Activated T-helper 17 cell treated with anti-CD3 and anti-CD28 coated beads, Interleukin-2, amount 50 U/mL, for 72 hours (primary cell): Measurements from ENCODE around the gene PLCH2. TPM values are rescaled to one million over a fixed set of nuclear protein-coding genes. Genes with fewer than 3 reads are reported as not detected.
"Not testable (repeated sequence)": the region's sequence is repeated elsewhere in the genome, so short reads cannot be mapped to it uniquely, and the experiment has no call there.

Experiments
- ATAC-seq: fragments of 150-1000 bp; cut with Tn5 transposase; replicated peaks from 2 replicates; pipeline ENCODE4 v1.10.0; 2021; ENCODE audit warnings: mild to moderate bottlenecking, moderate library complexity
- H3K27ac Mint-ChIP-seq: one replicate; pipeline ENCODE4 v1.8.0; 2022; ENCODE audit warnings: mixed read lengths
- H3K27me3 Mint-ChIP-seq: one replicate; pipeline ENCODE4 v1.8.0; 2022; ENCODE audit warnings: mixed read lengths
- H3K36me3 Mint-ChIP-seq: one replicate; pipeline ENCODE4 v1.8.0; 2022; ENCODE audit warnings: low read depth, mild to moderate bottlenecking, mixed read lengths
- H3K4me1 Mint-ChIP-seq: one replicate; pipeline ENCODE4 v1.8.0; 2022; ENCODE audit warnings: mixed read lengths
- H3K4me3 Mint-ChIP-seq: one replicate; pipeline ENCODE4 v1.8.0; 2022; ENCODE audit warnings: mild to moderate bottlenecking, mixed read lengths
- H3K9me3 Mint-ChIP-seq: one replicate; pipeline ENCODE4 v1.8.0; 2022; ENCODE audit warnings: mixed read lengths
- total RNA-seq, 2 donors: library from RNA; stranded (reverse); gene quantifications; one replicate each; pipeline ENCODE4 v1.2.3, GENCODE V29; 2022

PLCH2 gene
- total RNA-seq, 2 donors from 2014 or later, result 3.4 to 28.1 TPM

- no peak for ATAC-seq
- H3K9me3 Mint-ChIP-seq, result no peaks in the 10 kb centered on the region
- H3K4me3 Mint-ChIP-seq, result no peak overlapping the region
- H3K27ac Mint-ChIP-seq, result no peak overlapping the region
- H3K27me3 Mint-ChIP-seq, result peaks cover 3% of the 10 kb centered on the region
- no peaks in the 10 kb centered on the region for H3K4me1 Mint-ChIP-seq
- H3K36me3 Mint-ChIP-seq, result no peaks in the 10 kb centered on the region
Measured at GRCh38 chr1:2447276-2448097, 28.6 kb upstream of the PLCH2 start.

DNA sequence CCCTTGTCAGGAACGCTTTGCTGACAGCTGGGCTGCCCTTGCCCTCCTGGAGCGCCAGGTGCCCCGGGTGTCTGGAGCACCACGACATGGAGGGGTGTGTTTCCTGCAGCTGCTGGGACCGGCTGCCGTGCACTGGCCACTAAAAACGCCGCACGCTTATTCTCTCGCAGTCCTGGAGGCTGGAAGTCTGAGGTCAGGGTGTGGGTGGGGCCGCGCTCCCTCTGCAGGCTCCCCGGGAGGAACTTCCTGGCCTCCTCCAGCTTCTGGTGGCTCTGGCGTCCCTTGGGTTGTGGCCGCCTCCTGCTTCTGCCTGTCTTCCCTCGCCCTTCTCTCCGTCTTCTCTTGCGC, 28.0 kb upstream of the PLCH2 start:
- Mint-ChIP-seq H3K27ac (no peak overlapping the region), H3K4me1 (no peaks in the 10 kb centered on the region), H3K9me3 (no peaks in the 10 kb centered on the region), H3K36me3 (no peaks in the 10 kb centered on the region), H3K27me3 (peaks cover 3% of the 10 kb centered on the region), H3K4me3 (no peak overlapping the region)
- no peak for ATAC-seq

DNA sequence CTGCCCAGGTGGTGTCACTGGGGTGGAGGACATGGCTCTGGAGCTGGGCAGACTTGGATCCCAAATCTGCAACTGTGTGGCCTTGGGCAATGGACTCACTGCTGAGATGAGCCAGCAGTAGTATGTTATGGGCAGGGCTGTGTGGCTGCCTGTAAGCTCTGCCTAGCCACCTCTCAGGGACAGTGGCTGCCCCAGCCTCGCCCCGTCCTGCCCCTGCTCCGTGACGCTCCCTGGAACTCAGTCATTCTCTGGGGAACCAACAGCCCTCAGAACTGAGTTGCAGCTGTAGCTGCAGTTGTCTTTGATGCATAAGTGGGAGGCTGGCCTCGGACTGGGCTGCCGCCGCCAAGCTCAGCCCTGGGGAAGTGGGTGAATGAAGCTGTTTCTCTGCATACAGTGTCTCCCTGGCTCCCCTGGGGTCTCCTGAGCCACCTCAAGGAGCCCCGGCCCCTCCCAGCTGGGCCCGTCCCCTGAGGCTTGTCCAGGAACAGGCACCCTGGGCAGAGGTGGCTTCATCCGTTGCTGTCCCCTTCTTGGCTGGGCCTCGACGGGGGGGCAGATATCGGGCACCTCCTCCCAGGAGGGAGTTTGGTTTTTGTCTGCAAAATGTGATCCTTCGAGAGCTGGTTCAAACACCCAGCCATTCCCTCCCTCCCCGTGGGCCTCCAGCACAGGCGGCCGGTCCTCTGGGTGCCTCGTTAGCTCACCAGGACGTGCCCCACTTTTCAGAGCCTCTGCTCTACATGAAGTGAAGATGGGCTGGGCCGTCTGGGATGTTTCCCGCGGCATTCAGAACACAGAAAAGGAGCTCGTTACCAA, 26.2 kb upstream of the PLCH2 start:
- H3K9me3 Mint-ChIP-seq, result no peaks in the 10 kb centered on the region
- no peak for ATAC-seq
- no peaks in the 10 kb centered on the region for H3K36me3 Mint-ChIP-seq
- peaks cover 3% of the 10 kb centered on the region for H3K27me3 Mint-ChIP-seq
- no peak overlapping the region for H3K27ac Mint-ChIP-seq
- no peak overlapping the region for H3K4me3 Mint-ChIP-seq
- H3K4me1 Mint-ChIP-seq, result no peaks in the 10 kb centered on the region

DNA sequence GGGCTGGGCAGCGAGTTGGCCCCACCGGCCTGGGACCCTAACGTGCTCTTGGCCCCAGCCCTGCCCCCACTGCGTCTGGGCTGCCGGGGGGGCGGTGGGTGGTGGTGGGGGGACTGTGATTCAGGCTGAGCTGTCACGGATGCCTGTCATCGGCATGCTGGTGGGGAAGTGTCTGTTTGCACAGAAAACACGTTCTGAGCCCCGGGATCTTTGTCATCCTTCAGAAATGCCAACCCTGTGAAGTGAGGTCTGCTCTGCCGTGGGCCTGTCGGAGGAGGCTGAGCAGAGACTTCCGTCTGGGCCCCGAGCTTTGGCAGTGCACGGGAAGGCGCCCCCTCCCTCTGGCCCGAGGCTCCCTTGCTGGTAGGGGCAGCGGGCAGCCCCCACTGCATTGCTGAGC, 24.3 kb upstream of the PLCH2 start:
- Mint-ChIP-seq H3K27me3 (no peaks in the 10 kb centered on the region), H3K27ac (no peak overlapping the region), H3K4me3 (no peak overlapping the region), H3K9me3 (no peaks in the 10 kb centered on the region), H3K36me3 (no peaks in the 10 kb centered on the region), H3K4me1 (no peaks in the 10 kb centered on the region)
- ATAC-seq, result no peak

GRCh38 chr1:2452201-2452931, 23.7 kb upstream of the PLCH2 start:
- Mint-ChIP-seq H3K9me3 (no peaks in the 10 kb centered on the region), H3K27me3 (no peaks in the 10 kb centered on the region), H3K36me3 (no peaks in the 10 kb centered on the region), H3K4me3 (no peak overlapping the region), H3K27ac (no peak overlapping the region), H3K4me1 (no peaks in the 10 kb centered on the region)
- no peak for ATAC-seq

- no peak overlapping the region for H3K4me3 Mint-ChIP-seq
- no peaks in the 10 kb centered on the region for H3K27me3 Mint-ChIP-seq
- no peak overlapping the region for H3K27ac Mint-ChIP-seq
- no peaks in the 10 kb centered on the region for H3K36me3 Mint-ChIP-seq
- no peak for ATAC-seq
- no peaks in the 10 kb centered on the region for H3K4me1 Mint-ChIP-seq
- no peaks in the 10 kb centered on the region for H3K9me3 Mint-ChIP-seq
Measured at GRCh38 chr1:2452932-2453315, 23.2 kb upstream of the PLCH2 start.

GRCh38 chr1:2454227-2454626, 21.9 kb upstream of the PLCH2 start:
- H3K27me3 Mint-ChIP-seq, result no peaks in the 10 kb centered on the region
- no peaks in the 10 kb centered on the region for H3K4me1 Mint-ChIP-seq
- no peaks in the 10 kb centered on the region for H3K36me3 Mint-ChIP-seq
- no peak overlapping the region for H3K4me3 Mint-ChIP-seq
- H3K27ac Mint-ChIP-seq, result no peak overlapping the region
- ATAC-seq, result no peak
- no peaks in the 10 kb centered on the region for H3K9me3 Mint-ChIP-seq

GRCh38 chr1:2455757-2456156, 20.3 kb upstream of the PLCH2 start:
- Mint-ChIP-seq H3K4me1 (no peaks in the 10 kb centered on the region), H3K9me3 (no peaks in the 10 kb centered on the region), H3K4me3 (no peak overlapping the region), H3K27me3 (no peaks in the 10 kb centered on the region), H3K27ac (no peak overlapping the region), H3K36me3 (no peaks in the 10 kb centered on the region)
- ATAC-seq, result no peak

DNA sequence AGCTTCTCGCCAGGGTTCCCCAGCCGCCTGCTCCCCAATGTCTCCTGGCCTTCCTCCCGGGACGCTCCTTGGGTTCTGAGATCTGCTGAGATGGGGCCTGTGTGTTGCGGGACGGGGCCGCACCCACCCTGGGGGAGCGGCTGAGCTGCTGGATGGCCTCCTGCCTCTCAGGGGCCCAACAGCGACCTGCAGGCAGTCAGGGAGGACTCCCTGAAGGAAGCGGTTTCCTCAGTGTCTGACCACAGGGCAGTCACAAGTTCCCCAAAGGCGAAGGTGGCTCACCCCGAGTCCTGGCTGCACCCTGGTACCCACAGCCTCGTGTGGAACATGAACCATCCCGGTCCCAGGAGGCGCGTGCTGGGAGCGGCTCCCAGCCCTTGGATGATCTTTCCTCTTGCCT, 18.6 kb upstream of the PLCH2 start:
- no peak overlapping the region for H3K27ac Mint-ChIP-seq
- no peak for ATAC-seq
- H3K4me3 Mint-ChIP-seq, result no peak overlapping the region
- no peaks in the 10 kb centered on the region for H3K36me3 Mint-ChIP-seq
- H3K4me1 Mint-ChIP-seq, result no peaks in the 10 kb centered on the region
- H3K9me3 Mint-ChIP-seq, result no peaks in the 10 kb centered on the region
- H3K27me3 Mint-ChIP-seq, result no peaks in the 10 kb centered on the region

- no peaks in the 10 kb centered on the region for H3K9me3 Mint-ChIP-seq
- ATAC-seq, result no peak
- no peaks in the 10 kb centered on the region for H3K36me3 Mint-ChIP-seq
- H3K27ac Mint-ChIP-seq, result no peak overlapping the region
- no peak overlapping the region for H3K4me3 Mint-ChIP-seq
- H3K27me3 Mint-ChIP-seq, result no peaks in the 10 kb centered on the region
- H3K4me1 Mint-ChIP-seq, result no peaks in the 10 kb centered on the region
Measured at GRCh38 chr1:2458687-2459086, 17.4 kb upstream of the PLCH2 start.

- H3K4me3 Mint-ChIP-seq, H3K27me3 Mint-ChIP-seq, H3K4me1 Mint-ChIP-seq, H3K27ac Mint-ChIP-seq, H3K9me3 Mint-ChIP-seq, H3K36me3 Mint-ChIP-seq, ATAC-seq: not testable (repeated sequence)
Measured at GRCh38 chr1:2459102-2459753, 16.9 kb upstream of the PLCH2 start.

DNA sequence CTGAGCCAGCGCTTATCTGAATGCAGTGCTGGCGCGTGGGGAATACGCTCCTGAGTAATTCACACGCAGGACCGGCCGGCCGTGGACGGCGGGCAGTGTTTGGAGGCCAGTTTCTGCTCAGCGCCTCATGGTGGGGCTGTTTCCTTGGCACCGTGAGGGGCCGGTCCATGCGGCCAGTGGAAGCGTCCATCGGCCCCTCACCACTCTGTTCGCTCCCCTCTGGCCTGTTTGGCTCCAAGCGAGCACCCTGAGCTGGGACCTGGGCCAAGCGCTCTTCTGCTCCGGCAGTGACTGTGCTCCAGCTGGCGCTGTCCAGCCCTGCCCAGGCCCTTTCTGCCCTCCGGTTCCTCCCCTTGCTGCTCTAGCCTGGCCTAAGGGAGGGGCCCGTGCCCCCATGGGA, 16.3 kb upstream of the PLCH2 start:
- no peak for ATAC-seq
- H3K27me3 Mint-ChIP-seq, result no peaks in the 10 kb centered on the region
- no peak overlapping the region for H3K27ac Mint-ChIP-seq
- H3K4me3 Mint-ChIP-seq, result no peak overlapping the region
- no peaks in the 10 kb centered on the region for H3K4me1 Mint-ChIP-seq
- H3K9me3 Mint-ChIP-seq, result no peaks in the 10 kb centered on the region
- H3K36me3 Mint-ChIP-seq, result no peaks in the 10 kb centered on the region

DNA sequence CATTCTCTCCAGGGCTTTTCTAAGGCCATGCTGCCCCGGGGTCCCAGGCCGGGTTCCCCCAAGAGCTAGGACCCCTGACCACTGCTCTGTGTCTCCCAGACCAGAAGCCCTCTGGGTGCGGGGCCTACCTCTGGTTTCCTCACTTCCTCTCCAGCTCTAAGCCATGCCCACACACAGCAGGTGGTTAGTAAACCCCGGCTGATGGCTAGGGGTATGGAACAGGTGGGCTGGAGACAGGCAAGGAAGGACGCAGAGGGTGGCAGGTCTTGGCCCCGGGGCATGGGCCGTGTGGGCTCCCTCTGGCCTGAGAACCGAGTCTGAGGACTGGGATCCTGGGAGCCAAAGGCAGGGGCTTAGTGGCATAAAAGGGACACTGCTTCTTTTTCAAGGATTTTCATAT, 15.9 kb upstream of the PLCH2 start:
- Mint-ChIP-seq H3K27me3 (no peaks in the 10 kb centered on the region), H3K4me3 (no peak overlapping the region), H3K4me1 (no peaks in the 10 kb centered on the region), H3K27ac (no peak overlapping the region), H3K36me3 (no peaks in the 10 kb centered on the region), H3K9me3 (no peaks in the 10 kb centered on the region)
- no peak for ATAC-seq

DNA sequence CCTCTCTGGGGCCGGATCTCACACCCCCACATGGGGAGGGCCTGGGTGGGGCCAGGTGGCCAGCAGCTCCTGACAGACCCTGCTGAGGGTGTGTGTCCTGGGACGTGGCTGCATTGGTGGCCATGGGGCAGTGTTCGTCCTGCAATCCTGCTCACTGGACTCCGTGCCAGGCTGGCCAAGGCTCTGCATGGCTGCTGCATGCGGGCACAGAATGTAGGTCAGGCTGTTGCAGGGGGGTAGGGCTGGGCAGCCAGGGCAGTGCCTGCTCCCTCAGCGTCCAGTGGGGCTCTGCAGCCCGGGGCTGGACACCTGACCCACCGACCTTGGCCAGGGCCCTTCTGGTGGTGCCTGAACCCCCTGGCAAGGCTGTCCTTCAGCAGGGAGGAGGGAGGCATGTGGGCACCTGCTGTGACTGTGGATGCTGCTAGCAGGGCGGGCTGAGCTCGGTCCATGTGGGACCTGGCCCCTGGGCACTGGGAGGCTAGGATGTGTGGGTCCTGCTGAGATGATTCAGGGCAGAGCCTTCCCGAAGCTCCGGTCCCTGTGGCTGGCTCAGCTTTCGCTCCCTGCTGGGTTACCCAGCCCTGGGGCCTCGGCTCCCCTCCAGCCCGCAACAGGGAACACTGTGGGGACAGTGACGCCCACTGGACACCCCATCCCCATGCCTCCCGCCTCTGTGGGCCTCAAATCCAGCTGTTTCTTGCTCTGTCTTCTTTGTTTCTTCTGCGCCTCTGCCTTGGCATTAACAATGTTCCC, 14.9 kb upstream of the PLCH2 start:
- Mint-ChIP-seq H3K4me1 (no peaks in the 10 kb centered on the region), H3K4me3 (no peak overlapping the region), H3K36me3 (no peaks in the 10 kb centered on the region), H3K9me3 (no peaks in the 10 kb centered on the region), H3K27me3 (no peaks in the 10 kb centered on the region), H3K27ac (no peak overlapping the region)
- ATAC-seq, result no peak
